ENCODE measurements around the gene ITFG1. TPM values are rescaled to one million over a fixed set of nuclear protein-coding genes. Genes with fewer than 3 reads are reported as not detected.

The ITFG1 gene
- total and polyA plus RNA-seq, 2 of the 13 experiments (the other 11 are each of a cell fraction or from before 2014, with no cell fraction given), result 74.5 to 150 TPM

GRCh38 chr16:47492428-47493377 lies 31.8 kb upstream of the ITFG1 start (continued):
- 0 out of 2 replicates have a peak, but pooled peaks have one; percentile 37 for TF ChIP-seq FUBP1 (CRISPR knock-in tag; IDR thresholded peaks at IDR 0.05; ENCODE audit: borderline replicate concordance)
- 0 out of 2 replicates have a peak, but pooled peaks have one; percentile 10 for TF ChIP-seq EHMT2 (IDR thresholded peaks at IDR 0.05; ENCODE audit: borderline replicate concordance, low read depth, low read length)
- no peak for TF ChIP-seq SIX4 (CRISPR knock-in tag; IDR thresholded peaks at IDR 0.05)
- no peak for TF ChIP-seq PRPF4 (IDR thresholded peaks at IDR 0.05; ENCODE audit: low read depth, low read length, poor library complexity, severe bottlenecking)
- peak; percentile 53; the same call in 1 of the 2 replicates for TF ChIP-seq TARDBP (CRISPR knock-in tag; IDR thresholded peaks at IDR 0.05)
- TF ChIP-seq CBX1 (IDR thresholded peaks at IDR 0.05; ENCODE audit: low read depth), result peak; percentile 76
- no peak for TF ChIP-seq FOXC1 (CRISPR knock-in tag; IDR thresholded peaks at IDR 0.05; ENCODE audit: borderline replicate concordance)
- TF ChIP-seq KLF13 (CRISPR knock-in tag; IDR thresholded peaks at IDR 0.05), result no peak
- no peak for TF ChIP-seq MATR3 (CRISPR knock-in tag; IDR thresholded peaks at IDR 0.05)
- no peak; the same call in 1 of the 2 replicates for TF ChIP-seq YEATS2 (CRISPR knock-in tag; IDR thresholded peaks at IDR 0.05; ENCODE audit: borderline replicate concordance)
- no peak for TF ChIP-seq HNF4G (IDR thresholded peaks at IDR 0.05; ENCODE audit: borderline replicate concordance, low read depth, low read length)
- no peak for TF ChIP-seq HNF4G (CRISPR knock-in tag; IDR thresholded peaks at IDR 0.05; ENCODE audit: borderline replicate concordance, low read depth)
- no peak for TF ChIP-seq ZNF703 (CRISPR knock-in tag; IDR thresholded peaks at IDR 0.05; ENCODE audit: borderline replicate concordance)
- no peak for TF ChIP-seq AKNA (CRISPR knock-in tag; IDR thresholded peaks at IDR 0.05; ENCODE audit: borderline replicate concordance)
- TF ChIP-seq GATAD2A (CRISPR knock-in tag; IDR thresholded peaks at IDR 0.05), result peak; percentile 70
- no peak for TF ChIP-seq BRCA1 (CRISPR knock-in tag; IDR thresholded peaks at IDR 0.05)
- TF ChIP-seq ZNF672 (CRISPR knock-in tag; IDR thresholded peaks at IDR 0.05), result no peak
- TF ChIP-seq ZNF234 (CRISPR knock-in tag; conservative IDR thresholded peaks at IDR 0.05), result no peak
- 0 out of 2 replicates have a peak, but pooled peaks have one; percentile 60 for TF ChIP-seq ZNF276 (CRISPR knock-in tag; IDR thresholded peaks at IDR 0.05; ENCODE audit: low read depth)

Data from HepG2 (cell line).